Prostate gland (tissue), 2 donors: ENCODE data around the gene DHH.

ENCODE experiments used
- POLR2A ChIP-seq: fragments of 450-650 bp; IDR thresholded peaks from one replicate; pipeline ENCODE4 v1.6.1; 2016; ENCODE audit warnings: antibody characterized with exemption, mild to moderate bottlenecking
- TF ChIP-seq, protein P1 (sequence below), 4 experiments: fragments of 200-600 bp in 2 of 4; fragments of 450-650 bp in 2 of 4; sonication (generic) in 2 of 4; IDR thresholded peaks; 1 replicate in 3 of 4; 2 replicates in 1 of 4; pipeline ENCODE4 v1.5.1; 2016 to 2019; ENCODE audit warnings: antibody characterized with exemption in 4 of 4, mild to moderate bottlenecking in 2 of 4, moderate library complexity in 2 of 4

DNA sequence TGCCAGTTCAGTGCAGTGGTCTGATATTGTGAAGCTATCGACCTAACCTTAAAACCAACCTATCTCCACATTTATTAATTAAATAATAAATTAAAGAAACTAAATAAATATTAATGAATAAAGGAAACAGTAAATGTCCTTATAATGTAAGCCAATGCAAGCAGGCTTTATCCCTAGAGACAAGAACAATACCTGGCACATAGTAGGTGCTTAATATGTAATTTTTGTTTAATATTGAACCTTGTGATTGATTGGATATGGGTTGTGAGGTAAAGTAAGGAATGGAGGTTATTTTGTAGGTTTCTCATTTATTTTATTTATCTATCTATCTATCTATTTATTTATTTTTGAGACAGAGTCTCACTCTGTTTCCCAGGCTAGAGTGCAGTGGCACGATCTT, 44.4 kb upstream of the DHH start:
- TF ChIP-seq, protein P1, sequence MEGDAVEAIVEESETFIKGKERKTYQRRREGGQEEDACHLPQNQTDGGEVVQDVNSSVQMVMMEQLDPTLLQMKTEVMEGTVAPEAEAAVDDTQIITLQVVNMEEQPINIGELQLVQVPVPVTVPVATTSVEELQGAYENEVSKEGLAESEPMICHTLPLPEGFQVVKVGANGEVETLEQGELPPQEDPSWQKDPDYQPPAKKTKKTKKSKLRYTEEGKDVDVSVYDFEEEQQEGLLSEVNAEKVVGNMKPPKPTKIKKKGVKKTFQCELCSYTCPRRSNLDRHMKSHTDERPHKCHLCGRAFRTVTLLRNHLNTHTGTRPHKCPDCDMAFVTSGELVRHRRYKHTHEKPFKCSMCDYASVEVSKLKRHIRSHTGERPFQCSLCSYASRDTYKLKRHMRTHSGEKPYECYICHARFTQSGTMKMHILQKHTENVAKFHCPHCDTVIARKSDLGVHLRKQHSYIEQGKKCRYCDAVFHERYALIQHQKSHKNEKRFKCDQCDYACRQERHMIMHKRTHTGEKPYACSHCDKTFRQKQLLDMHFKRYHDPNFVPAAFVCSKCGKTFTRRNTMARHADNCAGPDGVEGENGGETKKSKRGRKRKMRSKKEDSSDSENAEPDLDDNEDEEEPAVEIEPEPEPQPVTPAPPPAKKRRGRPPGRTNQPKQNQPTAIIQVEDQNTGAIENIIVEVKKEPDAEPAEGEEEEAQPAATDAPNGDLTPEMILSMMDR (IDR thresholded peaks at IDR 0.05), result no peak
- TF ChIP-seq POLR2A, result no peak
